ENCODE data around the gene SLC16A8. TPM values are rescaled to one million over a fixed set of nuclear protein-coding genes. Genes with fewer than 3 reads are reported as not detected.

The SLC16A8 gene
- total RNA-seq, 1 donor from 2014 or later: 0.26 TPM

GRCh38 chr22:38036392-38037062, 47.5 kb downstream of the SLC16A8 start:
- no peaks in the 10 kb centered on the region for H3K9me3 Mint-ChIP-seq
- peak overlapping the region; percentile 4 for H3K4me3 Mint-ChIP-seq
- no peaks in the 10 kb centered on the region for H3K27me3 Mint-ChIP-seq (ENCODE audit: low read depth)
- DNase-seq (ENCODE audit: low read depth, low spot score): no peak
- peaks cover 81% of the 10 kb centered on the region for H3K4me1 Mint-ChIP-seq
- no peak for TF ChIP-seq CTCF (conservative IDR thresholded peaks at IDR 0.05)
- no peaks in the 10 kb centered on the region for H3K36me3 Mint-ChIP-seq (ENCODE audit: low read depth)
- peak overlapping the region; percentile 83 for H3K27ac Mint-ChIP-seq (ENCODE audit: unreplicated experiment)

GRCh38 chr22:38035530-38035885, 48.5 kb downstream of the SLC16A8 start:
- Mint-ChIP-seq H3K27ac (ENCODE audit: unreplicated experiment) (peak overlapping the region; percentile 37), H3K4me1 (peaks cover 81% of the 10 kb centered on the region)

GRCh38 chr22:38034884-38035529, 49.0 kb downstream of the SLC16A8 start:
- TF ChIP-seq CTCF (conservative IDR thresholded peaks at IDR 0.05): no peak
- Mint-ChIP-seq H3K4me1 (peaks cover 81% of the 10 kb centered on the region), H3K27me3 (ENCODE audit: low read depth) (no peaks in the 10 kb centered on the region), H3K9me3 (no peaks in the 10 kb centered on the region), H3K4me3 (peak overlapping the region; percentile 25), H3K36me3 (ENCODE audit: low read depth) (no peaks in the 10 kb centered on the region), H3K27ac (ENCODE audit: unreplicated experiment) (peak overlapping the region; percentile 76)
- no peak for DNase-seq (ENCODE audit: low read depth, low spot score)

More at GRCh38 chr22:38035530-38035885, 48.5 kb downstream of the SLC16A8 start:
- TF ChIP-seq CTCF (conservative IDR thresholded peaks at IDR 0.05): no peak
- no peaks in the 10 kb centered on the region for H3K9me3 Mint-ChIP-seq
- DNase-seq (ENCODE audit: low read depth, low spot score): no peak
- H3K36me3 Mint-ChIP-seq (ENCODE audit: low read depth): no peaks in the 10 kb centered on the region
- no peaks in the 10 kb centered on the region for H3K27me3 Mint-ChIP-seq (ENCODE audit: low read depth)
- peak overlapping the region; percentile 25 for H3K4me3 Mint-ChIP-seq

- no peak for DNase-seq (ENCODE audit: low read depth, low spot score)
Observed at GRCh38 chr22:38034278-38034882, 49.6 kb downstream of the SLC16A8 start.

More at GRCh38 chr22:38034278-38034882, 49.6 kb downstream of the SLC16A8 start:
- Mint-ChIP-seq H3K36me3 (ENCODE audit: low read depth) (no peaks in the 10 kb centered on the region), H3K4me1 (peaks cover 84% of the 10 kb centered on the region), H3K27me3 (ENCODE audit: low read depth) (no peaks in the 10 kb centered on the region), H3K4me3 (peak overlapping the region; percentile 54), H3K9me3 (no peaks in the 10 kb centered on the region), H3K27ac (ENCODE audit: unreplicated experiment) (peak overlapping the region; percentile 78)
- TF ChIP-seq CTCF (conservative IDR thresholded peaks at IDR 0.05): no peak

All from neural crest cell (in vitro differentiated cells).